Iris pigment epithelial cell (primary cell): ENCODE measurements around the gene PMEPA1.
A peak's percentile ranks its signal among the peaks of the same experiment; 100 is the strongest.

Experiments used
- DNase-seq: peaks from one replicate; pipeline ENCODE4 v3.0.0-alpha.2; 2011; ENCODE audit warnings: low read depth

The PMEPA1 gene

GRCh38 chr20:57711311-57711712 lies 1.5 kb upstream of the PMEPA1 start:
- no peak for DNase-seq

- DNase-seq = no peak
Observed at GRCh38 chr20:57710841-57711240, 1.0 kb upstream of the PMEPA1 start.

- peak; percentile 27 for DNase-seq
Observed at GRCh38 chr20:57708694-57709673, 831 bp downstream of the PMEPA1 start.

- peak; percentile 21 for DNase-seq
Observed at GRCh38 chr20:57707849-57708693, 1.7 kb downstream of the PMEPA1 start.

GRCh38 chr20:57707320-57707719 lies 2.5 kb downstream of the PMEPA1 start:
- no peak for DNase-seq

GRCh38 chr20:57705127-57705899 lies 4.5 kb downstream of the PMEPA1 start:
- no peak for DNase-seq

GRCh38 chr20:57704245-57704644 lies 5.6 kb downstream of the PMEPA1 start:
- DNase-seq = no peak

GRCh38 chr20:57703013-57703412 lies 6.8 kb downstream of the PMEPA1 start:
- no peak for DNase-seq

- DNase-seq = no peak
Observed at GRCh38 chr20:57702521-57702920, 7.3 kb downstream of the PMEPA1 start.

- DNase-seq = no peak
Observed at GRCh38 chr20:57702091-57702490, 7.7 kb downstream of the PMEPA1 start.

- no peak for DNase-seq
Observed at GRCh38 chr20:57701651-57702050, 8.2 kb downstream of the PMEPA1 start.

GRCh38 chr20:57701090-57701489 lies 8.7 kb downstream of the PMEPA1 start:
- DNase-seq = no peak

- DNase-seq = no peak
Observed at GRCh38 chr20:57699395-57699794, 10.4 kb downstream of the PMEPA1 start.

GRCh38 chr20:57698867-57699275 lies 10.9 kb downstream of the PMEPA1 start:
- no peak for DNase-seq

- DNase-seq = peak; percentile 100
Observed at GRCh38 chr20:57698116-57698866, 11.5 kb downstream of the PMEPA1 start.

- no peak for DNase-seq
Observed at GRCh38 chr20:57697543-57697942, 12.3 kb downstream of the PMEPA1 start.

- DNase-seq = no peak
Observed at GRCh38 chr20:57696401-57696961, 13.3 kb downstream of the PMEPA1 start.

GRCh38 chr20:57695940-57696339 lies 13.9 kb downstream of the PMEPA1 start:
- DNase-seq = no peak

- peak; percentile 28 for DNase-seq
Observed at GRCh38 chr20:57695012-57695411, 14.8 kb downstream of the PMEPA1 start.

GRCh38 chr20:57694481-57694880 lies 15.3 kb downstream of the PMEPA1 start:
- no peak for DNase-seq
